Endothelial cell of umbilical vein (primary cell): ENCODE results near the gene JAZF1. TPM values are rescaled to one million over a fixed set of nuclear protein-coding genes. Genes with fewer than 3 reads are reported as not detected.

Experiments
- BruUV-seq: library from RNA; stranded (reverse); fragments of 400-500 nt; replicated peaks from 2 replicates; lab custom pipeline; 2021; lab: Mats Ljungman, UMichigan
- CTCF ChIA-PET: fragments of 300-600, 350-600 bp; sonication (Branson Sonifier 250); formaldehyde crosslinking; loops from one replicate; lab custom pipeline; 2021; ENCODE audit warnings: antibody characterized with exemption, inconsistent platforms; lab: Charles Lee
- POLR2A ChIA-PET: fragments of 300-600, 350-600 bp; sonication (Branson Sonifier 250); formaldehyde crosslinking; loops from one replicate; lab custom pipeline; 2021; ENCODE audit warnings: antibody characterized with exemption, inconsistent platforms; lab: Charles Lee
- DNase-seq: peaks from one replicate; pipeline ENCODE4 v3.0.0-alpha.2; 2011; ENCODE audit warnings: low read depth, low spot score
- FAIRE-seq: peaks from 2 replicates; lab custom pipeline; 2011; peaks lifted over from hg19 to GRCh38; lab: Jason Lieb, UNC
- H2AFZ ChIP-seq: 2 replicates; pipeline ENCODE4 v1.6.0; 2012; ENCODE audit warnings: low read depth, low read length, control low read depth, inconsistent platforms
- H3K27ac ChIP-seq: 2 replicates; pipeline ENCODE4 v1.5.1; 2011; ENCODE audit warnings: low read depth, mild to moderate bottlenecking, control low read depth, low read length, moderate library complexity; ENCODE audit not compliant: insufficient read depth
- H3K27me3 ChIP-seq, 2 experiments: 2 replicates each; pipeline versions ENCODE4 v1.6.0 to v1.6.1; 2011; ENCODE audit warnings: low read length in 2 of 2, mixed read lengths in 1 of 2; ENCODE audit not compliant: control insufficient read depth in 2 of 2, insufficient read depth in 2 of 2
- H3K36me3 ChIP-seq, 2 experiments: 2 replicates in 1 of 2; 3 replicates in 1 of 2; pipeline ENCODE4 v1.5.1; 2011; ENCODE audit warnings: low read length in 2 of 2, mild to moderate bottlenecking in 1 of 2, moderate library complexity in 1 of 2; ENCODE audit not compliant: control insufficient read depth in 2 of 2, insufficient read depth in 2 of 2; ENCODE audit errors: extremely low read depth in 1 of 2
- H3K4me1 ChIP-seq: 3 replicates; pipeline ENCODE4 v1.5.1; 2011; ENCODE audit warnings: mild to moderate bottlenecking, low read length; ENCODE audit not compliant: control insufficient read depth, insufficient read depth; ENCODE audit errors: extremely low read depth
- H3K4me2 ChIP-seq: 2 replicates; pipeline ENCODE4 v1.6.1; 2011; ENCODE audit warnings: low read length, control low read depth, mixed read lengths; ENCODE audit not compliant: insufficient read depth
- H3K4me3 ChIP-seq, 3 experiments: fragments of 200-600 bp in 1 of 3; sonication (generic), shearing (Covaris generic) in 1 of 3; replicated peaks in 1 of 3; 2 replicates each; pipeline ENCODE4 v1.5.1; 2011 to 2016; ENCODE audit warnings: control low read depth in 3 of 3, low read length in 3 of 3, mild to moderate bottlenecking in 2 of 3, inconsistent platforms in 1 of 3, low read depth in 1 of 3, moderate library complexity in 1 of 3; ENCODE audit not compliant: insufficient read depth in 1 of 3
- H3K79me2 ChIP-seq: 2 replicates; pipeline ENCODE4 v1.6.0; 2012; ENCODE audit warnings: low read length, inconsistent platforms; ENCODE audit not compliant: control insufficient read depth, insufficient read depth
- H3K9ac ChIP-seq: replicated peaks from 2 replicates; pipeline ENCODE3; 2011; ENCODE audit warnings: low read length, control low read depth; ENCODE audit not compliant: insufficient read depth; ENCODE audit errors: extremely low read depth
- H3K9me1 ChIP-seq: replicated peaks from 3 replicates; pipeline ENCODE4 v1.6.0; 2011; ENCODE audit warnings: mild to moderate bottlenecking, low read length; ENCODE audit not compliant: control insufficient read depth, insufficient read depth; ENCODE audit errors: extremely low read depth
- H3K9me3 ChIP-seq: replicated peaks from 2 replicates; pipeline ENCODE4 v1.5.1; 2012; ENCODE audit warnings: low read length, inconsistent platforms; ENCODE audit not compliant: control insufficient read depth, insufficient read depth
- H4K20me1 ChIP-seq: replicated peaks from 2 replicates; pipeline ENCODE3; 2011; ENCODE audit warnings: mild to moderate bottlenecking, low read length; ENCODE audit not compliant: control insufficient read depth, insufficient read depth; ENCODE audit errors: extremely low read depth
- CTCF ChIP-seq, 2 donors: IDR thresholded peaks; 1 replicate in 1 of 2; 2 replicates in 1 of 2; pipeline ENCODE4 v1.5.1; 2011; ENCODE audit warnings: low read length in 2 of 2, mild to moderate bottlenecking in 2 of 2, moderate library complexity in 2 of 2, control low read depth in 1 of 2, inconsistent platforms in 1 of 2, low read depth in 1 of 2; ENCODE audit not compliant: insufficient read depth in 1 of 2; ENCODE audit errors: extremely low read depth in 1 of 2
- EZH2 ChIP-seq: IDR thresholded peaks from 2 replicates; pipeline ENCODE4 v1.6.1; 2012; ENCODE audit warnings: borderline replicate concordance, low read depth, mild to moderate bottlenecking, moderate library complexity, low read length, inconsistent platforms; ENCODE audit not compliant: severe bottlenecking
- FOS ChIP-seq: IDR thresholded peaks from 2 replicates; pipeline ENCODE4 v1.6.1; 2011; ENCODE audit warnings: mild to moderate bottlenecking, low read length, moderate library complexity, borderline replicate concordance; ENCODE audit not compliant: insufficient read depth
- GATA2 ChIP-seq: IDR thresholded peaks from 2 replicates; pipeline ENCODE4 v1.7.0; 2011; ENCODE audit warnings: low read depth, mild to moderate bottlenecking, moderate library complexity, mixed read lengths, low read length; ENCODE audit not compliant: insufficient read length, insufficient read depth
- JUN ChIP-seq: IDR thresholded peaks from 2 replicates; pipeline ENCODE4 v1.6.1; 2011; ENCODE audit warnings: borderline replicate concordance, low read depth; ENCODE audit not compliant: insufficient read length, insufficient read depth
- MYC ChIP-seq: IDR thresholded peaks from one replicate; pipeline ENCODE4 v1.6.1; 2011; ENCODE audit warnings: mild to moderate bottlenecking, low read depth, low read length
- POLR2A ChIP-seq: IDR thresholded peaks from 2 replicates; pipeline ENCODE4 v1.6.1; 2012; ENCODE audit warnings: low read depth, mild to moderate bottlenecking, control low read depth, low read length
- POLR2AphosphoS5 ChIP-seq: IDR thresholded peaks from 2 replicates; pipeline ENCODE4 v1.6.1; 2012; ENCODE audit warnings: low read depth, mild to moderate bottlenecking, control low read depth, low read length, moderate library complexity; ENCODE audit not compliant: insufficient read depth
- dilution Hi-C: fragments of 300-500 bp; cut with MboI; formaldehyde crosslinking; loops from one replicate; pipeline ENCODE4 v1.15.0; 2019; ENCODE audit warnings: low sequenced_read_pairs; ENCODE audit not compliant: extremely low pct_ligation_motif_present
- intact Hi-C: fragments of 100-400 bp; cut with micrococcal nuclease; formaldehyde crosslinking; loops from one replicate; pipeline ENCODE4 v1.10.0; 2022
- polyA plus RNA-seq, 4 experiments: library from polyadenylated mRNA; depleted of rRNA in 3 of 4; stranded (reverse) in 3 of 4; unstranded in 1 of 4; fragments of >200 nt; gene quantifications; 2 replicates each; pipeline versions ENCODE4 v1.2.1 to v1.2.3, GENCODE V29; 2011 to 2012; ENCODE audit warnings: missing spikeins in 1 of 4
- total RNA-seq: library from RNA; stranded (reverse); gene quantifications from 2 replicates; pipeline ENCODE4 v1.2.3, GENCODE V29; 2021
- TF ChIP-seq, protein P1 (sequence below): IDR thresholded peaks from 2 replicates; pipeline ENCODE4 v1.6.1; 2011; ENCODE audit not compliant: insufficient read depth, insufficient read length

Gene JAZF1
- total and polyA plus RNA-seq, 2 donors (not counting 3 experiments of a cell fraction or from before 2014, with no cell fraction given): 2.5 to 16.9 TPM

- H3K27ac ChIP-seq: no peak overlapping the region
- no TSS peak for BruUV-seq
- H4K20me1 ChIP-seq: no peaks in the 10 kb centered on the region
- peaks cover 34% of the 10 kb centered on the region for H3K4me1 ChIP-seq
- no peaks in the 10 kb centered on the region for H3K36me3 ChIP-seq
- no peak for FAIRE-seq
- ChIA-PET POLR2A (no interaction called here), CTCF (interaction anchor here (0.9 to 1.6 kb wide), 3 partner anchors 11 to 97 kb away, joined by 3 to 4 read pairs (median 3); no protein-coding TSS in a partner anchor)
- no peak overlapping the region for H3K4me3 ChIP-seq
- H3K4me2 ChIP-seq: no peak overlapping the region
- H3K9ac ChIP-seq: no peak overlapping the region
- DNase-seq: no peak
- H3K9me3 ChIP-seq: no peaks in the 10 kb centered on the region
- intact Hi-C loops (no loop called here), dilution Hi-C loops (no loop called here)
- no peak for TF ChIP-seq MYC
- TF ChIP-seq, protein P1, sequence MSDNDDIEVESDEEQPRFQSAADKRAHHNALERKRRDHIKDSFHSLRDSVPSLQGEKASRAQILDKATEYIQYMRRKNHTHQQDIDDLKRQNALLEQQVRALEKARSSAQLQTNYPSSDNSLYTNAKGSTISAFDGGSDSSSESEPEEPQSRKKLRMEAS: no peak
- no peak for TF ChIP-seq JUN
- TF ChIP-seq EZH2: no peak
- TF ChIP-seq CTCF (IDR thresholded peaks at IDR 0.05; ENCODE audit: extremely low read depth in 1 of 2, insufficient read depth in 1 of 2, low read depth in 1 of 2, low read length in 2 of 2): no peak
- no peak for TF ChIP-seq GATA2
- TF ChIP-seq FOS: no peak
- no peak for TF ChIP-seq POLR2AphosphoS5
- no peak for TF ChIP-seq POLR2A
- H3K27me3 ChIP-seq: no peaks in the 10 kb centered on the region
- no peaks in the 10 kb centered on the region for H3K79me2 ChIP-seq
- H2AFZ ChIP-seq: no peak overlapping the region
- no peaks in the 10 kb centered on the region for H3K9me1 ChIP-seq
These were observed 308.7 kb downstream of the JAZF1 start for GRCh38 chr7:27871866-27872265.
